Measurements from ENCODE around the gene SMIM24. TPM values are rescaled to one million over a fixed set of nuclear protein-coding genes. Genes with fewer than 3 reads are reported as not detected.
A peak's percentile ranks its signal among the peaks of the same experiment; 100 is the strongest.

SMIM24 gene
- total RNA-seq, 1 donor from 2014 or later, result 1.7 TPM

DNA sequence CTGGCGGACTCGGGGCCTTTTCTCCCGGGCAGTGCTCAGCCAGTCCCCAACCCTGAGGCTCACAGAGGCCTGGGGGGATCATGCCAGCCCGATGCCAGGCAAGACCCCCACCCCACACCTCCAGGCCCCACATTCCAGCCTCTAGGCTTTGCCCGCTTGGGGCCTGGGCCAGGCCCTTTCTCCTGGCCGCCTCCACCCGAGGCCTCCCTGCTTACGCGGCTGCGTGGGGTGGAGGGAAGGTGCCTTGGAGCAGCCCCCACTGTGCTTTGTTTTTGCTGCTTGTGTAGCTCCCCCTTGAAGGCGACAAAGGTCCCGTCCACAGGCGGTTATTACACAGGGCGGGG, 38.4 kb downstream of the SMIM24 start:
- no peak overlapping the region for H2AFZ ChIP-seq (replicated peaks)
- DNase-seq (ENCODE audit: low spot score), result no peak
- H3K9me3 ChIP-seq (ENCODE audit: low read depth), result no peaks in the 10 kb centered on the region
- peaks cover 16% of the 10 kb centered on the region for H3K4me1 ChIP-seq
- H3K4me2 ChIP-seq, result no peak overlapping the region
- no peak overlapping the region for H3K4me3 ChIP-seq
- Mint-ChIP-seq H3K27me3 (ENCODE audit: insufficient read depth, low read depth) (peaks cover 15% of the 10 kb centered on the region), H3K27ac (no peak overlapping the region), H3K4me1 (peaks cover 19% of the 10 kb centered on the region), H3K9me3 (no peaks in the 10 kb centered on the region), H3K4me3 (no peak overlapping the region), H3K36me3 (no peaks in the 10 kb centered on the region)
- no peak for TF ChIP-seq EZH2phosphoT487 (IDR thresholded peaks at IDR 0.05)
- TF ChIP-seq, protein P1, sequence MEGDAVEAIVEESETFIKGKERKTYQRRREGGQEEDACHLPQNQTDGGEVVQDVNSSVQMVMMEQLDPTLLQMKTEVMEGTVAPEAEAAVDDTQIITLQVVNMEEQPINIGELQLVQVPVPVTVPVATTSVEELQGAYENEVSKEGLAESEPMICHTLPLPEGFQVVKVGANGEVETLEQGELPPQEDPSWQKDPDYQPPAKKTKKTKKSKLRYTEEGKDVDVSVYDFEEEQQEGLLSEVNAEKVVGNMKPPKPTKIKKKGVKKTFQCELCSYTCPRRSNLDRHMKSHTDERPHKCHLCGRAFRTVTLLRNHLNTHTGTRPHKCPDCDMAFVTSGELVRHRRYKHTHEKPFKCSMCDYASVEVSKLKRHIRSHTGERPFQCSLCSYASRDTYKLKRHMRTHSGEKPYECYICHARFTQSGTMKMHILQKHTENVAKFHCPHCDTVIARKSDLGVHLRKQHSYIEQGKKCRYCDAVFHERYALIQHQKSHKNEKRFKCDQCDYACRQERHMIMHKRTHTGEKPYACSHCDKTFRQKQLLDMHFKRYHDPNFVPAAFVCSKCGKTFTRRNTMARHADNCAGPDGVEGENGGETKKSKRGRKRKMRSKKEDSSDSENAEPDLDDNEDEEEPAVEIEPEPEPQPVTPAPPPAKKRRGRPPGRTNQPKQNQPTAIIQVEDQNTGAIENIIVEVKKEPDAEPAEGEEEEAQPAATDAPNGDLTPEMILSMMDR (IDR thresholded peaks at IDR 0.05), result no peak
- no peak for TF ChIP-seq EZH2 (IDR thresholded peaks at IDR 0.05)
- peaks cover 18% of the 10 kb centered on the region for H3F3A ChIP-seq (ENCODE audit: low read depth)
- H3K27ac ChIP-seq, result no peak overlapping the region
- H3K27me3 ChIP-seq, result no peaks in the 10 kb centered on the region
- no peaks in the 10 kb centered on the region for H3K79me2 ChIP-seq (ENCODE audit: low read depth)
- H3K9ac ChIP-seq, result no peak overlapping the region
- H3K36me3 ChIP-seq, result no peaks in the 10 kb centered on the region
- no peaks in the 10 kb centered on the region for H4K20me1 ChIP-seq (ENCODE audit: low read depth)

DNA sequence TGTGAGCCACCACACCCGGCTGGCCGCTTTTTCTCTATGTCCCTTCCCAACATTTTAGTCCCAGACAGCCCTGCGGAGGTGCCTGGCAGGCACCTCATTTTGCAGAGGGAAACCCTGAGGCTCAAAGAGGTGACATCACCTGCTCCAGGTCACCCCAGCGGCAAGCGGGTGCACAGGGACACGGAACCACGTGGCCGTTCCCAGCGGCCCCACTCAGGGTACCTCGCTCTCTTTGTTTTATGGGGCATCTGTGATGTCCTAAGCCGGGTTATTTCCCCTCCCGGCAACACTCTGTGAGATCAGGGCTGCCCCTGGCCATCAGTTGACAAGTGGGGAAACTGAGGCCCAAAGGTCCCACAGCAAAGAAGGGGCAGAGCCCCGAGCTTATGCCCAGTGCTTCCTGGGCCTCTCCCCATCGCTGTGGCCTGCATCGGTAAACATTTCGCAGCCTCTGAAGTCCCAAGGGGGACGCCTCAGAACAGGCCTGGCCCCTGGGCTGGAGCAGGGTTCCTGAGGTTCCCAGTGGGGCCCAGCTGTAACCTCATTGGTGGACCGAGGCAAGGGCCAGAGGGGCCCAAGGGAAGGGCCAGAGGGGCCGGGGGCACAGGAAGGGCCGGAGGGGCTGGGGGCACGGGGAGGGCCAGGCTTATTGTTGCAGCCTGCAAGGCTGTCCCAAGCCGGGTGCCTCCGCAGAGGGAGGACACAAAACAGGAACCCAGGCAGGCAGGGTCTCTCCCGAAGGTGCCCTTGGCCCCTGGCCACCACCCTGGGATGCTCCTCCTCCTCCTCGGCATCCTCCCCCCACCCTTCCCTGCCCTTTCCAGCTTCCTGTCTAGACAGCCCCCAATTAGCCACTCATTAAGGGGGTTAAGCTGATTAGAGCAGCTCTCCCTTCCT, 39.0 kb downstream of the SMIM24 start:
- Mint-ChIP-seq H3K36me3 (no peaks in the 10 kb centered on the region), H3K27ac (no peak overlapping the region), H3K4me1 (peaks cover 19% of the 10 kb centered on the region), H3K27me3 (ENCODE audit: insufficient read depth, low read depth) (peaks cover 13% of the 10 kb centered on the region), H3K4me3 (no peak overlapping the region), H3K9me3 (no peaks in the 10 kb centered on the region)
- DNase-seq (ENCODE audit: low spot score), result no peak
- H3F3A ChIP-seq (ENCODE audit: low read depth), result peaks cover 18% of the 10 kb centered on the region
- H3K4me3 ChIP-seq, result no peak overlapping the region
- H2AFZ ChIP-seq (replicated peaks), result no peak overlapping the region
- no peak overlapping the region for H3K4me2 ChIP-seq
- H3K27me3 ChIP-seq, result no peaks in the 10 kb centered on the region
- no peaks in the 10 kb centered on the region for H3K36me3 ChIP-seq
- H3K79me2 ChIP-seq (ENCODE audit: low read depth), result no peaks in the 10 kb centered on the region
- H3K9me3 ChIP-seq (ENCODE audit: low read depth), result no peaks in the 10 kb centered on the region
- no peak overlapping the region for H3K27ac ChIP-seq
- TF ChIP-seq EZH2phosphoT487 (IDR thresholded peaks at IDR 0.05) (no peak), EZH2 (IDR thresholded peaks at IDR 0.05) (no peak)
- TF ChIP-seq, protein P1 (IDR thresholded peaks at IDR 0.05), result no peak
- peaks cover 16% of the 10 kb centered on the region for H3K4me1 ChIP-seq
- H3K9ac ChIP-seq, result no peak overlapping the region
- H4K20me1 ChIP-seq (ENCODE audit: low read depth), result no peaks in the 10 kb centered on the region

DNA sequence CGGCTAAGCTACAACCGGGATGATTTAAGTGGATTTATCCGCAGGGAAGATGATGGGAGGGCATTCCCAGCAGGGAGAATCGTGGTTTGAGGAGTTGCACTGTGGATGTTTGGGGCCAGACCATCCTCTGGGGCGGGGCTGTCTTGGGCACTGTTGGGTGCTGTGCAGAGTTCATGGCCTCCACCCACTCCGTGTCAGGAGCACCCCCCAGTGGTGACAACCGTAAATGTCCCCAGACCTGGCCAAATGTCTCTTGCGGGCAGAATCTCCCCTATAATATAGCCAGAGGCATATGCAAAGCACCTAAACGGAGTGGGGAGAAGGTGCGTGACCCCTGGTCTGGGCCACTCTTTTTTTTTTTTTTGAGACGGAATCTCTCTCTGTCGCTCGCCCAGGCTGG, 40.2 kb downstream of the SMIM24 start:
- DNase-seq (ENCODE audit: low spot score), result peak; percentile 50
- Histone ChIP-seq H3F3A (ENCODE audit: low read depth) (peaks cover 16% of the 10 kb centered on the region), H3K4me3 (no peak overlapping the region), H3K79me2 (ENCODE audit: low read depth) (no peaks in the 10 kb centered on the region), H3K4me1 (peaks cover 16% of the 10 kb centered on the region), H3K4me2 (no peak overlapping the region), H3K9ac (no peak overlapping the region), H3K27me3 (no peaks in the 10 kb centered on the region), H3K36me3 (no peaks in the 10 kb centered on the region), H3K9me3 (ENCODE audit: low read depth) (no peaks in the 10 kb centered on the region), H2AFZ (replicated peaks) (no peak overlapping the region), H4K20me1 (ENCODE audit: low read depth) (no peaks in the 10 kb centered on the region), H3K27ac (no peak overlapping the region)
- TF ChIP-seq EZH2 (IDR thresholded peaks at IDR 0.05), result no peak
- TF ChIP-seq, protein P1 (IDR thresholded peaks at IDR 0.05), result peak; percentile 52
- Mint-ChIP-seq H3K27me3 (ENCODE audit: insufficient read depth, low read depth) (peaks cover 16% of the 10 kb centered on the region), H3K27ac (no peak overlapping the region), H3K36me3 (no peaks in the 10 kb centered on the region), H3K9me3 (no peaks in the 10 kb centered on the region), H3K4me1 (peaks cover 20% of the 10 kb centered on the region), H3K4me3 (no peak overlapping the region)

All from neural progenitor cell (in vitro differentiated cells).